ENCODE results near the gene MAPK10. TPM values are rescaled to one million over a fixed set of nuclear protein-coding genes. Genes with fewer than 3 reads are reported as not detected.
A peak's percentile ranks its signal among the peaks of the same experiment; 100 is the strongest.
"Not testable (repeated sequence)": the region's sequence is repeated elsewhere in the genome, so short reads cannot be mapped to it uniquely, and the experiment has no call there.

Gene MAPK10
- total and polyA plus RNA-seq, 2 of the 8 experiments (the other 6 are each of a cell fraction or from before 2014, with no cell fraction given): 2.5 to 3.1 TPM

GRCh38 chr4:86089053-86089452, 270.8 kb downstream of the MAPK10 start (continued):
- no peak for TF ChIP-seq USF2 (IDR thresholded peaks at IDR 0.05; ENCODE audit: low read length)
- no peak for TF ChIP-seq YY1 (IDR thresholded peaks at IDR 0.05; ENCODE audit: low read depth, low read length)
- no peak for TF ChIP-seq SP4 (IDR thresholded peaks at IDR 0.05; ENCODE audit: low read length)
- no peak for TF ChIP-seq POU5F1 (IDR thresholded peaks at IDR 0.05; ENCODE audit: low read depth, low read length)

GRCh38 chr4:86075796-86076195, 284.1 kb downstream of the MAPK10 start:
- H2BK15ac ChIP-seq (ENCODE audit: low read length); H4K91ac ChIP-seq (replicated peaks; ENCODE audit: insufficient read length, low read length); H3K4me3 ChIP-seq (ENCODE audit: extremely low read depth in 1 of 4, insufficient read depth in 2 of 4, low read depth in 3 of 4, low read length in 4 of 4); H3K9me3 ChIP-seq (ENCODE audit: insufficient read depth in 2 of 2, low read depth in 1 of 2, low read length in 1 of 2); CTCF ChIA-PET (ENCODE audit: partially characterized antibody); H4K8ac ChIP-seq (ENCODE audit: extremely low read depth, insufficient read depth, low read length); H3K4me2 ChIP-seq (ENCODE audit: insufficient read depth in 1 of 2, low read depth in 2 of 2, low read length in 2 of 2); H3K79me2 ChIP-seq (ENCODE audit: control insufficient read depth in 1 of 2, insufficient read depth in 2 of 2, low read length in 2 of 2); FAIRE-seq; H2BK20ac ChIP-seq (ENCODE audit: low read length); H3K4me1 ChIP-seq (replicated peaks in 1 of 4; ENCODE audit: control insufficient read depth in 3 of 4, insufficient read depth in 4 of 4, low read length in 3 of 4); H3K79me1 ChIP-seq (ENCODE audit: low read depth, low read length); H3K4ac ChIP-seq (replicated peaks; ENCODE audit: insufficient read length, low read depth, low read length); H2BK5ac ChIP-seq (ENCODE audit: low read depth, low read length); H2AK5ac ChIP-seq (ENCODE audit: low read depth, low read length); H3K27me3 ChIP-seq (replicated peaks in 1 of 4; ENCODE audit: control insufficient read depth in 3 of 4, extremely low read depth in 1 of 4, insufficient read depth in 3 of 4, low read length in 3 of 4); H3K23me2 ChIP-seq (ENCODE audit: low read depth, low read length); H3K23ac ChIP-seq (ENCODE audit: insufficient read length); H4K5ac ChIP-seq (ENCODE audit: insufficient read length, low read depth, low read length); H4K20me1 ChIP-seq (replicated peaks in 1 of 2; ENCODE audit: control insufficient read depth in 1 of 2, insufficient read depth in 2 of 2, low read length in 2 of 2); H3K36me3 ChIP-seq (ENCODE audit: control insufficient read depth in 2 of 4, insufficient read depth in 4 of 4, low read length in 3 of 4); H2BK12ac ChIP-seq (ENCODE audit: low read depth, low read length); H2AFZ ChIP-seq (ENCODE audit: low read length); H3K18ac ChIP-seq (ENCODE audit: extremely low read depth, low read length); H3K9ac ChIP-seq (replicated peaks in 1 of 4; ENCODE audit: extremely low read depth in 1 of 4, low read depth in 3 of 4, low read length in 3 of 4); H3K27ac ChIP-seq (ENCODE audit: low read depth, low read length); H2BK120ac ChIP-seq (replicated peaks; ENCODE audit: low read depth, low read length); H3K56ac ChIP-seq (replicated peaks; ENCODE audit: insufficient read length, low read depth, low read length); H3K14ac ChIP-seq (ENCODE audit: insufficient read length): not testable (repeated sequence)
- DNase-seq (ENCODE audit: low read depth in 1 of 2, low spot score in 2 of 2): peak in 1 of 2 experiments; percentile 77
- 85% methylated on average over 8 of the region's 15 CpGs; no CpG with 5 or more reads in 1 of the 2 experiments for WGBS, 2 experiments (ENCODE audit: extremely low coverage in 1 of 2, insufficient coverage in 1 of 2, insufficient read length in 1 of 2, insufficient replicate concordance in 2 of 2, low coverage in 1 of 2, low lambda C conversion rate in 2 of 2, missing lambda C conversion rate in 1 of 2)
- POLR2A ChIA-PET (ENCODE audit: partially characterized antibody): interaction anchor here (0.8 kb wide), 1 partner anchor 10 kb away, joined by 3 read pairs; no protein-coding TSS in a partner anchor
